ENCODE data around the gene SLC12A4. TPM values are rescaled to one million over a fixed set of nuclear protein-coding genes. Genes with fewer than 3 reads are reported as not detected.
A peak's percentile ranks its signal among the peaks of the same experiment; 100 is the strongest.

The SLC12A4 gene
- total and polyA plus RNA-seq, 2 of the 13 experiments (the other 11 are each of a cell fraction or from before 2014, with no cell fraction given) = 65.1 to 84.3 TPM

- no peak; the same call in 1 of the 2 replicates for TF ChIP-seq ZNF558 (CRISPR knock-in tag; IDR thresholded peaks at IDR 0.05; ENCODE audit: borderline replicate concordance)
- TF ChIP-seq NR1H2 (CRISPR knock-in tag; IDR thresholded peaks at IDR 0.05; ENCODE audit: borderline replicate concordance, low read depth) = no peak
- TF ChIP-seq ATF7-NPFF (CRISPR knock-in tag; IDR thresholded peaks at IDR 0.05; ENCODE audit: low read depth) = peak; percentile 95; the same call in 1 of the 2 replicates
- TF ChIP-seq ZNF503 (CRISPR knock-in tag; IDR thresholded peaks at IDR 0.05) = no peak
- no peak for TF ChIP-seq ZNF33A (CRISPR knock-in tag; IDR thresholded peaks at IDR 0.05; ENCODE audit: borderline replicate concordance)
- 0 out of 2 replicates have a peak, but pooled peaks have one; percentile 22 for TF ChIP-seq TFDP1 (CRISPR knock-in tag; IDR thresholded peaks at IDR 0.05; ENCODE audit: borderline replicate concordance)
- TF ChIP-seq PCBP1 (IDR thresholded peaks at IDR 0.05; ENCODE audit: borderline replicate concordance, low read depth, low read length) = peak; percentile 66
- peak; percentile 48; the same call in 1 of the 2 replicates for TF ChIP-seq KAT7 (CRISPR knock-in tag; IDR thresholded peaks at IDR 0.05; ENCODE audit: borderline replicate concordance)
- peak; percentile 65; the same call in 1 of the 2 replicates for TF ChIP-seq ZNF12 (CRISPR knock-in tag; IDR thresholded peaks at IDR 0.05)
- TF ChIP-seq SP2 (CRISPR knock-in tag; IDR thresholded peaks at IDR 0.05) = peak; percentile 34; the same call in 1 of the 2 replicates
- TF ChIP-seq JUN (CRISPR knock-in tag; IDR thresholded peaks at IDR 0.05) = peak; percentile 47; the same call in 1 of the 2 replicates
- TF ChIP-seq, protein P1, sequence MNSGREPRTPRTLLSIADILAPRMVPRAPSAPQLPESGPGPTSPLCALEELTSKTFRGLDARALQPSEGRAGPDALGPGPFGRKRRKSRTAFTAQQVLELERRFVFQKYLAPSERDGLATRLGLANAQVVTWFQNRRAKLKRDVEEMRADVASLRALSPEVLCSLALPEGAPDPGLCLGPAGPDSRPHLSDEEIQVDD (CRISPR knock-in tag; IDR thresholded peaks at IDR 0.05; ENCODE audit: borderline replicate concordance) = 0 out of 2 replicates have a peak, but pooled peaks have one; percentile 62
- no peak; the same call in 1 of the 2 replicates for TF ChIP-seq NFKB2 (CRISPR knock-in tag; IDR thresholded peaks at IDR 0.05; ENCODE audit: borderline replicate concordance)
- TF ChIP-seq, protein P2, sequence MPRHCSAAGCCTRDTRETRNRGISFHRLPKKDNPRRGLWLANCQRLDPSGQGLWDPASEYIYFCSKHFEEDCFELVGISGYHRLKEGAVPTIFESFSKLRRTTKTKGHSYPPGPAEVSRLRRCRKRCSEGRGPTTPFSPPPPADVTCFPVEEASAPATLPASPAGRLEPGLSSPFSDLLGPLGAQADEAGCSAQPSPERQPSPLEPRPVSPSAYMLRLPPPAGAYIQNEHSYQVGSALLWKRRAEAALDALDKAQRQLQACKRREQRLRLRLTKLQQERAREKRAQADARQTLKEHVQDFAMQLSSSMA (CRISPR knock-in tag; IDR thresholded peaks at IDR 0.05) = peak; percentile 64; the same call in 1 of the 2 replicates
- peak; percentile 96 for TF ChIP-seq HNRNPL (IDR thresholded peaks at IDR 0.05; ENCODE audit: low read depth, low read length)
- TF ChIP-seq HOXA5 (CRISPR knock-in tag; IDR thresholded peaks at IDR 0.05) = no peak; the same call in 1 of the 2 replicates
- no peak; the same call in 1 of the 2 replicates for TF ChIP-seq NR2F6 (IDR thresholded peaks at IDR 0.05)
- no peak for TF ChIP-seq NR2F6 (CRISPR knock-in tag; IDR thresholded peaks at IDR 0.05)
- no peak for TF ChIP-seq IKZF1 (IDR thresholded peaks at IDR 0.05)
- 0 out of 2 replicates have a peak, but pooled peaks have one; percentile 37 for TF ChIP-seq CREB1 (IDR thresholded peaks at IDR 0.05)
- no peak for TF ChIP-seq CREB1 (CRISPR knock-in tag; IDR thresholded peaks at IDR 0.05)
- no peak; the same call in 1 of the 2 replicates for TF ChIP-seq CBX5 (CRISPR knock-in tag; IDR thresholded peaks at IDR 0.05; ENCODE audit: borderline replicate concordance)
- peak; percentile 72 for TF ChIP-seq ZNF564 (CRISPR knock-in tag; IDR thresholded peaks at IDR 0.05)
- TF ChIP-seq SNAPC5 (CRISPR knock-in tag; IDR thresholded peaks at IDR 0.05; ENCODE audit: borderline replicate concordance) = 0 out of 2 replicates have a peak, but pooled peaks have one; percentile 24
- 0 out of 2 replicates have a peak, but pooled peaks have one; percentile 36 for TF ChIP-seq PITX1 (CRISPR knock-in tag; IDR thresholded peaks at IDR 0.05)
Measured at GRCh38 chr16:67943619-67944504, 24.6 kb downstream of the SLC12A4 start, which contains the start of gene LCAT (continued).
